NK-92 treated with Interleukin-12 subunit alpha and Interleukin-12 subunit beta, amount 100 ng/mL, for 24 hours (cell line): Measurements from ENCODE around the gene GSTM3.

ENCODE experiments used
- DNase-seq: peaks from one replicate; lab custom pipeline; 2025; lab: John Stamatoyannopoulos, UW

The GSTM3 gene

GRCh38 chr1:109740615-109741373 lies at the start of gene GSTM3:
Gene GSTM3, minus strand, starts transcription at chr1:109741038. Its CDS starts 751 bp downstream, at chr1:109740287.
- no peak for DNase-seq

GRCh38 chr1:109790329-109790728 lies 49.5 kb upstream of the GSTM3 start:
- no peak for DNase-seq

GRCh38 chr1:109789551-109790180 lies 48.8 kb upstream of the GSTM3 start:
- DNase-seq: peak; percentile 44

DNA sequence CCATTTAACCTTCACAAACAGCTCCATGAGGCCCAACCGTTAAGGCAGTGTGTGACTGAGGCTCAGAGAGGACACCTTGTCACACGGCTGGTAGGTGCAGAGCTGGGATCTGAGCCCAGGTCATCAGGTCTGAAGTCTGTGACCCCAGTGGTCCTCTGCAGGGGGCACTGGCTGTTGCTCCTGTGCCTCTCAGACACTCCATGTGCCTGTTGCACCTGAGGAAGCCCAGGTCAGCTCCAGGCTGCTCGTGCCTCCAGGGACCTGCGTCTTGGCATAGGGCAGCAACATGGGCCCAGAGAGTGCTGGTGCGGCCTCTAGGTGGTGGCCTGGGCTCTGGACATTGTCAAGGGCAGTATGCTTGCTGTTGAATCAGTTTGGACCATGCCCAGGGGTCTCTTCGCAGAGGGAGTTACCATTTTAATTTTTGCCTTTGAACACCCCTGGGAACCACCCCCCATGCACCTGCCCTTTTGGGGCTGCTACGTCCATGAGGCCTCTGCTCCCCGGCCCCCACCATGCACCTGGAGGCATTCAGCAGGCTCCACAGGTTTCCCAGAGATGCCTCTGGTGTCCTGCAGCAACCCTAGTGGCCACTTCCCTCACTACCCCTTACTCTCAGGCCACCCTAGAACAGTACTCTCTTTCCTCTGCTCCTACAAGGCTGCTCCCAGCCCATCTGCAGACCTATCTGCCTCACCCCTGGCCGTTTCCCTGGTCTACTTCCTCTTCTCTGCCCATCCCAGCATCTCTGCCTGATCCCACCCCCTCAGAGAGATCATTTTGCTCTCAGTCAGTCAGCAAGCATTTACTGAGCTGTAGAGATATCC lies 48.1 kb upstream of the GSTM3 start:
- DNase-seq: peak; percentile 60

DNA sequence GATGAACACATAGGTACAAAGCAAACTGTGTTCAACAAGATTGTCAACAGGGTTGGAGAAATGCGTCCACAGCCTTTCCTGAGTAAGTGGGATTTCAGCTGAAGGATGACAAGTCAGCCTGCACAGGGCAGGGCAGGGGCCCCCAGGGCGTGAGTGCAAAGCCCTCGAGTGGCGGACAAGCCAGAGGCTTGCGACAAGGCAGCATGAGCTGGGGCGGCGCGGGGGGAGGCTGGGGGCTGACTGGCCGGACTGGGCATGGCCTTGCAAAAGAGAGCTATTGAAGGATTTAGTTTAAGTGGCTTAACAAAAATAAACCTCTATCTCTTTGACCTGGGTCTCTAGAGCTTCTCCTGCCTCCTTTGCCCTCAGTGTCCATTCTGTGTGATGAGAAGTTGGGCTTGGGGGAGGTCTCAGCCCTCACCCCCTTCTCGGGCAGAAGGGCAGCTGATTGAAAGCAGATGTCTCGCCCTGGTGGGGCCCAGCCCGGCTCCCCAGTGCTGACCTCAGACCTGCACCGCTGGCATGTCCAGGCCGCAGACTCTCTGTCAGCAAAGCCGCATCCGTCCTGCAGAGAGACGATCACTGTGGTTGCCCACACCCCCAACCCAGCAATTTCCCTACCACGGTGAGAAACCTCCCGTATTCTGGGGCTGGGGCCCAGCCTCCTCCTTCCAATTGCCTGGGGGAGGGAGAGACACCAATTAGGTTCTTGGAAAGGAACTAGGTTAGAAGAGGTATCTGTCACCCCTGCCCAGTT lies 47.2 kb upstream of the GSTM3 start:
- DNase-seq: peak; percentile 82

- no peak for DNase-seq
Observed at GRCh38 chr1:109787211-109787844, 46.5 kb upstream of the GSTM3 start.

DNA sequence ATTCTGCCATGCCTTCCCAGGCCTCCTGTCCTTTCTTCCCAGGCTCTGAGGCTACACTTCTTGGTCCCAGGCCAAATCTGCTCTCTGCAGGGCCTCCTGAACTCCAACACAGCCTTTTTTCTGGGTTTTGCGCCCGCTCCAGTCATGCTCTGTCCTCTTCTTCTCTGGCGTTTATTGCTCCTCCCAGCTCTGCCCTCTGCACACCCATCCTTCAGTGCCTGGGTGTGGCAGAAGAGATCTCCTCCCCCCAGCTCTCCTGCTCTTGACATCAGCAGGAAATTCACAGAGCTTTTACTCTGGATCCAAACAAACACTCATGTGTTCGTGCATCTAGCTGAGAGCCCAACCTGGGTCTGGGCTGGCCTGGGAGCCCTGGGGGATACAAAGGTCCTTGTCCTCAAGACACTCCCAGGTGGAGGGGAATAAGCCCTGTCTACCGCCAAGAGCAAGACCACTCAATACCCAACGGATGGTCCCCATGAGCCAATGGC lies 45.7 kb upstream of the GSTM3 start:
- no peak for DNase-seq

- DNase-seq: no peak
Observed at GRCh38 chr1:109786112-109786480, 45.3 kb upstream of the GSTM3 start.

- DNase-seq: no peak
Observed at GRCh38 chr1:109785446-109786111, 44.7 kb upstream of the GSTM3 start.

DNA sequence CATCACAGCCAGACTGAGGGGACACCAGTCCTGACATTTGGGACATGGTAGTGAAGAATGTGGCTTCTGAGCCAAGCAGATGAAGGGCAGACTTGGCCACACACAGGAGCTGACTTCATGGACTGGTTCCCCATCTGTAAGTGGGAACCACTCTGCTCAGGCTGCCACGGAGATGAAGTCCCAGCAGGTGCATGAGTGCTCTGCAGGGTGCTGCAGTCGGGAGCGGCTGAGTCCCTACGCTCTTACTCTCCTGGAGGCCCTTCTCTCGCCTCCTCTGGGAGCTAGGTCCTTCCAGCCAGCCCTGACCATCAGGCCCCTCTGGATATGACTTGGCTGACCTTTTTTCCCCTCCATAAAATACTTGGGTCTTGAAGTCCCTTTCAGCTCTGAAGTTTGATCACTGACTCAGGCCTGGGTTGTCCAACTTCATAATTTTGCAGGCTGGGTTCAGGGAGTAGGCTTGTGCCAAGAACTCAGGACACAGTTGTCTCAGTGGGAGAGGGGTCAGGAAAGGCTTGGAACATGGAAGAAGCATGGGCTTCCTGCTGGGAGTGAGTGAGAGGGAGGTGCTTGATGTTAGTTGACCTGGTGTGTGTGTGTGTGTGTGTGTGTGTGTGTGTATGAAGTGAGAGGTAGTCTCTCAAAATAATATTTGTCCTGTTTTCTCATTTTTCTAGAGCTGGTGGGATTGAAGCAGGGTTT lies 43.9 kb upstream of the GSTM3 start:
- no peak for DNase-seq

DNA sequence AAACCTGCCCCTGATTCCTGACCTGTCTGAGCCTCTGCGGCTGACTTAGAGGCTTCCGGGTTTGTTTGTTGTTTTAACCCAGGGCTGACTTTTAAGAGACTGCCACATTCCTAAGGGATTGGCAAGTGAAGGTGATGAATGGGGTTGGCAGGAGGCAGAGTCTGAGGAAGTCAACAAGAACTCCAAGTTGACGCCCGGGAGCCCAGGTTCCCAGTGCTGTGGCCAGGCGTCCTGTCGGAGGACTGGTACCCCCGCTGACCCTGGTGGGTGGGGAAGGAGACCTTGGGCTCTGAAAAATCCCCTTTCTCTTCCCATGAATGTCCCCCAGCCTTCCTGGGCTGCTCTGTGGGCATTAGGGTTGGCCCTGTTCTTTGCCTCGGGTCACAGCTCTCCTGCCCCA lies 42.6 kb upstream of the GSTM3 start:
- DNase-seq: no peak

DNA sequence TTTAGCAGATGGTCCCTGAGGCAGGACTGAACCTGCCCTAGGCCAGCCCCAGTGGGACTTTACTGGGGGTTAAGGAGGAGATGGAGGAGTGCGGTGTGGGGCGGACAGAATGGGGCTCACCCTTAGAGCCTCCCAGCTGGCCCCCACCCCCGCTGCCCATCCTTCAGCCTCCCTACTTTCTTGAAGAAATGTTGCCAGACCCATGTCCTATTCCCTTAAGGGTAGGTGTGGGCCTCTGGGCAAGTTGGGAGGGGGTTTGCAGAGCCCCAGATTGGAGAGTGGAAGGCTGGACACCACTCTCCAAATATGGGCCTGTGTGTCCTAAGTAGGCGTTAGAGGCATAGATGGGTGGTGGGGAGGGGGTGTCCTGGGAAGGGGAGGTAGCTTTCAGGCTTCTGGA lies 42.1 kb upstream of the GSTM3 start:
- DNase-seq: no peak

DNA sequence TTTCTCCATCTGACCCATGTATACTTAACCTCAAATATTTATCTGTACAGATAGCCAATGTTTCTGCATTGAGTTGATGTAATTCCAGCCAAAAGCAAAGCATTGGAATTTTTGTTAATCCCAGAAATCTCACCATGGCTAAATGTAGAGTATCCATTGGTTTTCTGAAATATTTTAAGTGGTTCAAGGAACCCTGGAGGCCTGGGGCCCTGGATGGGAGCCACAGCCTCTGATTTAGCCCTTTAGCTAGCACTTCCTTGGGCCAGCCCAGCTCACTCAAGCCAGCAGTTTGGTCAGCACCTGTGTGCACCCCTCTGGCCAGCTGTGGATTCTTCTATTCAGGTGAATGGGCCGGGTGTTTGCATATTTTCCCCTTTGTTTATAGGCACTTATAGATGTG lies 41.7 kb upstream of the GSTM3 start:
- no peak for DNase-seq

DNA sequence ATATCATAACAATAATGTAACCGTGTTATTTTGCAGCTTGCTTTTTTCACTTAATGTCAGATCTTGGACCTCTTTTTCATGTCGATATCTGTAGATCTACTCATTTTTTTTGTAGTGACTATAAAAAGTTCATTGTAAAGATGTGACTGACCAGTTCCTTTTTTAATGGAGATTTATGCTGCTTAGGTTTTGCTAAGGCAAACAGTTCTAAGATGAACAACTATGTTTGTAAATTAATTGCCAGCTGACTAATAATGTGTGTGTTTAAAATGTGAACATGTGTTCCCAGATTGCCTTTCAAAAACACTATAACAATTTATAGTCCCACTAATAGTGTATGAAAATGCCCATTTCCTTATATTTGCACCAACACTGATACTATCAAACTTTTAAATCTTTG lies 41.0 kb upstream of the GSTM3 start:
- DNase-seq: no peak

DNA sequence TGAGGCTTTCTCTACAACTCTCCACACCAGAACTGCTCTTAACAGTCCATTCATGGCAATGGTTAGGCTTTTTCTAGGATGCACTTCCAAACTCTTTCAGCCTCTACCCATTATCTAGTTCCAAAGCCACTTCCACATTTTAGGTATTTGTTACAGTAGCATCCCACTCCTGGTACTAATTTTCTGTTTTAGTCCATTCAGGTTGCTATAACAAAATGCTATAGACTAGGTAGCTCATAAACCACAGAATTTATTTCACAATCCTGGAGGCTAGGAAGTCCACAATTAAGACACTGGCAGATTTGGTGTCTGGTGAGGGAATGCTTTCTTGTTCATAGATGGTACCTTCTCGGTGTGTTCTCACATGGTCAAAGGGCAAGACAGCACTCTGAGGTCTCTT lies 40.1 kb upstream of the GSTM3 start:
- DNase-seq: no peak

DNA sequence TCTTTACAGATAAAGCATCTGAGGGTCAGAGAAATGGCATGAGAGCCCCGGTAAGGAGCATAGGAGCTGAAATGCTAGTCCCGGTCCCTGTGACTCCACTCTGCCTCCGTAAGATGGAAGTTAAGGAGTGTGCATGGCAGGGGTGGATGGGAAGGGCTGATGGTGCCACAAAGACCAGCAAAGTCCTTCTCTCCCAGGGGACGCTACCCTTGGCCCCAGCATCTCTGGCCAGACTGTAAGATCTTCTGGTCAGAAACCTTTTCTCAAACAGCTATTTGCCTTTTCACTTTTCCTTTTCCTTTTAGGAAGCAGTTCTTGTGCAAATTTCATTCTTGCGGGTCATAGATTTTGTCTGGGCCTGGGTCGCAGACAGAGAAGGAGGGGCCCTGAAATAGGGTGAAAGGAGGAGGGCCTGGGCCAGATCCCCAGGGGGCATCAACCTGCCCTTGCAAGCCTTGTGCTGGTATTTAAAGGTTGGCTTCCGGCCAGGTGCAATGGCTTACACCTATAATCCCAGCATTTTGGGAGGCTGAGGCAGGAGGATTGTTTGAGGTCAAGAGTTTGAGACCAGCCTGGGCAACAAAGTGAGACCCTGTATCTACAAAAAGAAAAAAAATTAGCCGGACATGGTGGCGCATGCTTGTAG lies 37.3 kb upstream of the GSTM3 start:
- no peak for DNase-seq

GRCh38 chr1:109777436-109777835 lies 36.6 kb upstream of the GSTM3 start:
- no peak for DNase-seq

- DNase-seq: peak; percentile 60
Observed at GRCh38 chr1:109776911-109777310, 36.1 kb upstream of the GSTM3 start.

GRCh38 chr1:109776206-109776835 lies 35.5 kb upstream of the GSTM3 start:
- DNase-seq: no peak
